SJSA1 (cell line): ENCODE measurements around the gene EIF2D. TPM values are rescaled to one million over a fixed set of nuclear protein-coding genes. Genes with fewer than 3 reads are reported as not detected.
A peak's percentile ranks its signal among the peaks of the same experiment; 100 is the strongest.

Source experiments
- DNase-seq, 2 experiments: peaks; one replicate each; pipeline ENCODE4 v3.0.0-alpha.2; 2015 to 2020; ENCODE audit warnings: low spot score in 2 of 2, low read depth in 1 of 2
- H3K27ac ChIP-seq: fragments of 250-450 bp; sonication (Bioruptor Pico); 2 replicates; pipeline ENCODE4 v1.5.1; 2020; ENCODE audit warnings: mild to moderate bottlenecking, moderate library complexity
- H3K27me3 ChIP-seq: fragments of 250-450 bp; sonication (Bioruptor Pico); replicated peaks from 2 replicates; pipeline ENCODE4 v1.5.1; 2020; ENCODE audit warnings: mild to moderate bottlenecking, moderate library complexity
- H3K36me3 ChIP-seq: fragments of 250-450 bp; sonication (Bioruptor Pico); 2 replicates; pipeline ENCODE4 v1.5.1; 2020; ENCODE audit warnings: mild to moderate bottlenecking
- H3K4me1 ChIP-seq: fragments of 250-450 bp; sonication (Bioruptor Pico); replicated peaks from 2 replicates; pipeline ENCODE4 v1.6.1; 2021; ENCODE audit warnings: mild to moderate bottlenecking
- H3K4me3 ChIP-seq: fragments of 250-450 bp; sonication (Bioruptor Pico); 2 replicates; pipeline ENCODE4 v1.5.1; 2020; ENCODE audit warnings: mild to moderate bottlenecking
- H3K9me3 ChIP-seq: fragments of 250-450 bp; sonication (Bioruptor Pico); replicated peaks from 2 replicates; pipeline ENCODE4 v1.5.1; 2020; ENCODE audit warnings: mild to moderate bottlenecking
- total RNA-seq: library from RNA; depleted of rRNA; stranded (reverse); fragments of >200 nt; shearing (Covaris generic); gene quantifications from 2 replicates; pipeline ENCODE4 v1.2.3, GENCODE V29; 2014

Gene EIF2D
- total RNA-seq, 1 experiment from 2014 or later = 53.8 TPM

- Histone ChIP-seq H3K4me1 (no peaks in the 10 kb centered on the region), H3K36me3 (no peaks in the 10 kb centered on the region), H3K9me3 (peaks cover 3% of the 10 kb centered on the region; the same call in 1 of the 2 replicates), H3K27ac (no peak overlapping the region), H3K4me3 (no peak overlapping the region), H3K27me3 (no peaks in the 10 kb centered on the region)
- DNase-seq = no peak
These were observed 48.7 kb downstream of the EIF2D start for GRCh38 chr1:206563367-206564207.

- no peak overlapping the region for H3K27ac ChIP-seq
- H3K27me3 ChIP-seq = no peaks in the 10 kb centered on the region
- no peak for DNase-seq
- peaks cover 3% of the 10 kb centered on the region; the same call in 1 of the 2 replicates for H3K9me3 ChIP-seq
- H3K36me3 ChIP-seq = no peaks in the 10 kb centered on the region
- H3K4me3 ChIP-seq = no peak overlapping the region
- H3K4me1 ChIP-seq = peaks cover 14% of the 10 kb centered on the region
These were observed 52.1 kb downstream of the EIF2D start for GRCh38 chr1:206560007-206560716.

DNA sequence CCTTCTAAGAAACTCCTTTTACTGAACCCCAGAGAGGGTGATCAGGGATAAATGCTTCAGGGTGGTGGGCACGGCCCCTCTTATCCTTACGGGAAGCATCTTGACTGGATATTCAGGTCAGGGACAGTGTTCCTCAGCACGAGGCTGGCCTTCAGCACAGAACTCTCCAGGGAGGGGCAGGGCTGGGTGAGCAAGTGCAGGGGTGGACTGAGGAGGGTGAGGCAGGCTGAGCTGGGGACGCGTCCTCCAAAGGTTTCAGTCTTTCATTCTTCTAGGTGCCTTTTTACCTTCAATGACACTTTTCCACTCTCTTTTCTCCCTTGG lies 52.6 kb downstream of the EIF2D start:
- Histone ChIP-seq H3K36me3 (no peaks in the 10 kb centered on the region), H3K27ac (no peak overlapping the region), H3K4me3 (no peak overlapping the region), H3K9me3 (peaks cover 3% of the 10 kb centered on the region; the same call in 1 of the 2 replicates), H3K4me1 (peaks cover 14% of the 10 kb centered on the region), H3K27me3 (no peaks in the 10 kb centered on the region)
- DNase-seq = no peak

GRCh38 chr1:206558794-206559671 lies 53.2 kb downstream of the EIF2D start:
- H3K36me3 ChIP-seq = no peaks in the 10 kb centered on the region
- DNase-seq = no peak
- peaks cover 3% of the 10 kb centered on the region; the same call in 1 of the 2 replicates for H3K9me3 ChIP-seq
- no peak overlapping the region for H3K27ac ChIP-seq
- no peaks in the 10 kb centered on the region for H3K27me3 ChIP-seq
- H3K4me3 ChIP-seq = no peak overlapping the region
- peaks cover 14% of the 10 kb centered on the region for H3K4me1 ChIP-seq

GRCh38 chr1:206557636-206558473 lies 54.4 kb downstream of the EIF2D start:
- peak in 1 of 2 experiments; percentile 26 for DNase-seq
- H3K4me3 ChIP-seq = peak overlapping the region; percentile 44
- no peaks in the 10 kb centered on the region for H3K9me3 ChIP-seq
- no peak overlapping the region for H3K27ac ChIP-seq
- H3K27me3 ChIP-seq = no peaks in the 10 kb centered on the region
- H3K4me1 ChIP-seq = peaks cover 14% of the 10 kb centered on the region
- H3K36me3 ChIP-seq = no peaks in the 10 kb centered on the region

DNA sequence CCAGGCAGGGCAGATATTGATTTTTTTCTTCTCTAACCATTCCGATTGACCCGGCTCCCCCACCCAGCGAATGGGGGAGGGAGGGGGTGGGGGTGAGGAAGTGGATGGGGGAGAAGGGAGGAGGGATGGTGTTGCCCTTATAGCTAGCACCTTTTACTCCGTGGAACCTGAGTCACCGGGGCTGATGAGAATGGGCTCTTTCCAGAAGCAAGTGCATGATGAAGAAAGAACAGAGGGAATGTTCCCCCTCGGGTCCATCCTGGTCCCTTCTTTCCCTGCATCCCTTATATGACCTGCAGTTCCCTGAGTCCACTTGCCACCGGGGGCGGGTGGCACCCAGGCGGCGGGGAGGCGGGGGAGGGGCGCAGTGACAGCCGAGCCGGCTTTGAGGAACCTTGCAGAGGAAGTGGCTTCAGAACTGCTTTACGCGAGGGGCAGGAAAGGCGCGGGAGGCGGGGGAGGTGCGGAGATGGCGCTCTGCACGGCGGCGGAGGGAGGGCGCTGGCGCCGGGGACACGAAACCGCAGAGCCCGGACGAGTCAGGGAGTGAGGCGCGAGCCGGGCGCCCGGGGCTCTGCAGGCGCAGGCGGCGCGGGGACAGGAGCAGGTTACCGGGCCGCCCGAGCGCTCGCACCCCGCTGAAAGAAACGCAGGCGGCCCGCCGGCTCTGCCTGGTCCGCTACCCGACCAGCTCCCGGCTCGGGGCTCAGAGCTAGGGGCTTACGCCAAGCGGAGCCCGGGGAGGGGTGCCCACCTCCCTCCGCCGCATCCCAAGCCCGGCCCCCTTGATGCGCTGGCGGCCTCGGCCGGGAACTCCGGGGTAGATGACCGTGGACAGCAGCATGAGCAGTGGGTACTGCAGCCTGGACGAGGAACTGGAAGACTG lies 55.3 kb downstream of the EIF2D start:
- H3K9me3 ChIP-seq = no peaks in the 10 kb centered on the region
- no peaks in the 10 kb centered on the region for H3K36me3 ChIP-seq
- peak; percentile 53 to 72 for DNase-seq
- no peak overlapping the region for H3K27ac ChIP-seq
- no peaks in the 10 kb centered on the region for H3K27me3 ChIP-seq
- peaks cover 14% of the 10 kb centered on the region for H3K4me1 ChIP-seq
- peak overlapping the region; percentile 44 for H3K4me3 ChIP-seq

DNA sequence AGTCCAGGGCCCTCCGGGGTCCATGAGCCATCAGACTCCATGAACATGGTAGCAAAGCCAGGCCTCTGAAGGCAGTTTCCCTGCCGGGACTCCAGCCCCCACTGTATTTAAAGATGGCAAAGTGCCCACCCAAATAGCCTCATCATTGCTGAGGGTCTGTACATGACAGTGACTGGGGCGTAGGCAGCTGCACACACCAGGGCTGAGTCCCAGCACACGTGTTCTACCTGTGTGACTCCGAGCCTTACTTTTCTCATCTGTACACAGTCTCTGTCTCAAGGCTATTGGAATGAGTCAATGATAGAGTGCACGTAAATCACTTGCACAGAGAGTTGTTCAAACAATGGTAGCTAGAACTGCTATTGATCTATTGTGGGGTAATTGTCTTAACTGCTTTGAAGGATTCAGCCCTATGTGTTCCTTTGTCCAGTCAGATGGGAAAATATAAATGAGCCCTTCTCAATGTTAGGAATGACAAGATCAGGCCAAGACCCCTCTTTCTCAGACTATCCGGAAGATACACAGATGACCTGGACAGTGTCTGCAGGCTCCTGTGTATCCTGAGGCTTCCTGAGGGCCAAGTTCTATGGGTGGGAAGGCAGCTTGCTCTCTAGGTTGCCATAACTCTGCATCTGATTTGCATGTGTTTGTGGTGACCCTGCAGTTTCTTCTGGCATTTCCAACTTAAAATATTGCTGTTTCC lies 56.1 kb downstream of the EIF2D start:
- H3K27me3 ChIP-seq = no peaks in the 10 kb centered on the region
- H3K27ac ChIP-seq = no peak overlapping the region
- no peaks in the 10 kb centered on the region for H3K9me3 ChIP-seq
- peaks cover 14% of the 10 kb centered on the region for H3K4me1 ChIP-seq
- no peaks in the 10 kb centered on the region for H3K36me3 ChIP-seq
- no peak for DNase-seq
- no peak overlapping the region for H3K4me3 ChIP-seq

DNA sequence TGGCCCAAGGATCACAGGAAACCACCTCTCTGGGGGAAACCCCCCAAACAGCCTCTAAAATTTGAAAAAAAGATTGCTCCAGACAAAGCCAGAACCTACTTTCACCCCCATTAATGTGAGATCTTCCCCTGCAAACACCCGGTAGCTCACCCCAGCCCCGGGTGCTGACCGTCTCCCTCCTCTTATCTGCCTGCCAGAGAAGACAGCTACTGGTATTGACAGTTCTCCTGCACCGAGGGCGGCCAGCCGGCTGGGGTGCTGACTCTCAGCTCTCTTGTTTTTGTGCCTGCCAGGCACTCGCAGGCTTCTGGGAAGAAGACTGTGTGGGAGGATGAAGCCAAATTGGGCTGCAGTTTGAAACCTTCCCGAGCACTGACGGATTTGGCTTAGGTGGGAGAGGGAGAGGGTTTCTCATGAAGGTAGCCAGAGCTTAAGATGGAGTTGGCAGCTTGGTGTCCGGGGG lies 56.8 kb downstream of the EIF2D start:
- Histone ChIP-seq H3K36me3 (no peaks in the 10 kb centered on the region), H3K4me1 (peaks cover 14% of the 10 kb centered on the region), H3K27me3 (no peaks in the 10 kb centered on the region), H3K9me3 (no peaks in the 10 kb centered on the region), H3K27ac (no peak overlapping the region), H3K4me3 (no peak overlapping the region)
- DNase-seq = no peak

GRCh38 chr1:206554701-206555472 lies 57.4 kb downstream of the EIF2D start:
- Histone ChIP-seq H3K27ac (no peak overlapping the region), H3K9me3 (no peaks in the 10 kb centered on the region), H3K36me3 (no peaks in the 10 kb centered on the region), H3K4me1 (peaks cover 14% of the 10 kb centered on the region), H3K4me3 (no peak overlapping the region), H3K27me3 (no peaks in the 10 kb centered on the region)
- no peak for DNase-seq

GRCh38 chr1:206554211-206554610 lies 58.1 kb downstream of the EIF2D start:
- Histone ChIP-seq H3K27ac (no peak overlapping the region), H3K4me1 (peaks cover 14% of the 10 kb centered on the region), H3K27me3 (no peaks in the 10 kb centered on the region), H3K9me3 (no peaks in the 10 kb centered on the region), H3K4me3 (no peak overlapping the region), H3K36me3 (no peaks in the 10 kb centered on the region)
- DNase-seq = no peak

- H3K36me3 ChIP-seq = no peaks in the 10 kb centered on the region
- H3K27ac ChIP-seq = no peak overlapping the region
- H3K4me1 ChIP-seq = no peaks in the 10 kb centered on the region; the same call in 1 of the 2 replicates
- H3K9me3 ChIP-seq = no peaks in the 10 kb centered on the region
- no peak overlapping the region for H3K4me3 ChIP-seq
- H3K27me3 ChIP-seq = no peaks in the 10 kb centered on the region
- no peak for DNase-seq
These were observed 60.3 kb downstream of the EIF2D start for GRCh38 chr1:206551986-206552326.
